ENCODE measurements around the gene SMIM24.

Gene SMIM24

DNA sequence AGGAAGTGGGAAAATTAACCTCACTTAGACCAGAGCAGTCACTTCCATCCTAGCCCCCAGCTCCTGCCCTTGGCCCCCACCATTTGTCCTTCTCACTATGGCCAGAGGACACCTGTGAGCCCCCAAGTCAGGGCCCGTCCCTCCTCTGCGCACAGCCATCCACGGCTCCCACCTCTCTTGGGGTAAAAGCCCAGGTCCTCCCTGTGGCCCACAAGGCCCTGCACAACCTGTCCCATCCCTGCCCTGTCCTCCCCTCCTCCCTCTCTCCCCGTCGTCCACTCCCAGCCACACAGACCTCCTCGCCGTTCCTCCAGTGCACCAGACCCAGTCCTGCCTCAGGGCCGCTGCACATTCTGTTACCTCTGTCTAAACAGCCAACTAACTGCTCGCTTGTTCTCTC lies 53.9 kb downstream of the SMIM24 start:
- DNase-seq: no peak

Data from GF-D8 (cell line).